NCI-H1436 (cell line): ENCODE data around the gene ANKRD34A.
A peak's percentile ranks its signal among the peaks of the same experiment; 100 is the strongest.

Experiments used
- DNase-seq: peaks from one replicate; lab custom pipeline; 2025; lab: John Stamatoyannopoulos, UW

ANKRD34A gene

DNA sequence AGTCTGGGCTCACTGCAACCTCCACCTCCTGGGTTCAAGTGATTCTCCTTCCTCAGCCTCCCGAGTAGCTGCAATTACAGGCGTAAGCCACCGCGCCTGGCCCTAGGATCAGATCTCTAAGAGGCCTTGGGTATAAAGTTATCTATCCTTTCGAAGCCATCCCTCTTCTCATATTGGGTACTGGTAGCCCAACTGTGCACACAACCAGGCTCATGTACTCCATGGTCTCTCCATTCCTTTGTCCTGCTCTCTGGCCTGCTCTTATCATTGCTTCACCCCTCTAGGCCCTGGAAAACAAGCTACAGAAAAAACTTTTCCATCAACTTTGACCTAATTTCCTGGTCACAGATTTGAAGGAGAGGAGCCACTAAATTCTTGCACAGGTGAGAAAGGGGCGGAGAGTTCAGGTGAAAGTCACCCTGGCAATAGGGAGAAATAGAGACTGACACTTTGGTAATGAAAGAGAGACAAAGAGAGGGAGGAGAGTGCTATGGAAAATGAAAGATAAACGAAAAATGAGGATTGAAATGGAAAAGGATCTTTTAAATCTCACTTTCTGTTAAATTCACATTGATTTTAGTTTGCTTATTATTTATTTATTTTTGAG is 26.0 kb upstream of the ANKRD34A start:
- DNase-seq, result no peak

DNA sequence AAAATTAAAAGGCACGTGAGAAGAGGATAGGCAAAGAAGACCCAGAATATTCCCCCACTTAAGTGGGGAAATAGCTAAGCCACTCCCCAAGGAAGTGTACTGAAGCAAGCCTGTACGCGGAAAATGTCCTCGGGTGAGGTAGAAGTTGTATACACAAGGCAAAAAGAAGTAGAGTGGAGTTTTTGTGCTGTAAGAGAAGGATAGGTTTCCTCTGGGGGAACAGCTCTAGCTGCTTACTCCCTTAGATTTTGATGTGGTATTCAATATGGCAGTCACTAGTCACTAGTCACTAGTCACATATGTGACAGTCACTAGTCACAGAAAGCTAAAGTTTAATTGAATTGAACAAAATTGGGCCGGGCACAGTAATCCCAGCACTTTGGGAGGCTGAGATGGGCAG is 24.4 kb upstream of the ANKRD34A start:
- DNase-seq, result no peak

DNA sequence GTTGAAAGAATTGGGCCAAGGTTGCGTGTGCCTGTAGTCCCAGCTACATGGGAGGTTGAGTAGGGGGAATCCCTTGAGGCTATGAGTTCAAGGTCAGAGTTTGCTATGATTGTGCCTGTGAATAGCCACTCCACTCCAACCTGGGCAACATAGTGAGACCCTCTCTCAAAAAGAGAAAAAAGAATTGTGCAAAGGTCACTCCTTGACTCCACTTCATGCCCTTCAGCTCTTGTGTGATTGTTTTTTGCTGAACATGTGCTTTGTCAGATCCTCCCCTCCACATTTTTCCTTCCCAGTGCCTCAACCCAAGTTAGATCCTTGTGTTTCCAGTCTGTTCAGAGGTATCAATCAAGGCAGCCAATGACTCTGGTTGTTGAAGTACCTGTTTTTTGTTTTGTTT is 23.6 kb upstream of the ANKRD34A start:
- DNase-seq, result no peak

DNA sequence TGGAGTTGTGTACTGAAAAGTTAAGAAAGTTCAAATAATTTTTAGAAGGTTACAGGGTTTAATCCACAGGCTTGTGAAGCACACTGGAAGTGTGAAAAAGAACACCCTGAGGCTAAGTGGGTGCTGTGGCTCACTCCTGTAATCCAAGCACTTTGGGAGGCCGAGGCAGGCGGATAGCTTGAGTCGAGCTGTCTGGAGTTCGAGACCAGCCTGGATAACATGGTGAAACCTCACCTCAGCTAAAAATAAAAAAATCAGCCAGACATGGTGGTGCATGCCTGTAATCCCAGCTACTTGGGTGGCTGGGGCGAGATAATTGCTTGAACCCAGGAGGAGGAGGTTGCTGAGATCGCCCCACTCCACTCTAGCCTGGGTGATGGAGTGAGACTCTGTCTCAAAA is 22.2 kb upstream of the ANKRD34A start:
- no peak for DNase-seq

DNA sequence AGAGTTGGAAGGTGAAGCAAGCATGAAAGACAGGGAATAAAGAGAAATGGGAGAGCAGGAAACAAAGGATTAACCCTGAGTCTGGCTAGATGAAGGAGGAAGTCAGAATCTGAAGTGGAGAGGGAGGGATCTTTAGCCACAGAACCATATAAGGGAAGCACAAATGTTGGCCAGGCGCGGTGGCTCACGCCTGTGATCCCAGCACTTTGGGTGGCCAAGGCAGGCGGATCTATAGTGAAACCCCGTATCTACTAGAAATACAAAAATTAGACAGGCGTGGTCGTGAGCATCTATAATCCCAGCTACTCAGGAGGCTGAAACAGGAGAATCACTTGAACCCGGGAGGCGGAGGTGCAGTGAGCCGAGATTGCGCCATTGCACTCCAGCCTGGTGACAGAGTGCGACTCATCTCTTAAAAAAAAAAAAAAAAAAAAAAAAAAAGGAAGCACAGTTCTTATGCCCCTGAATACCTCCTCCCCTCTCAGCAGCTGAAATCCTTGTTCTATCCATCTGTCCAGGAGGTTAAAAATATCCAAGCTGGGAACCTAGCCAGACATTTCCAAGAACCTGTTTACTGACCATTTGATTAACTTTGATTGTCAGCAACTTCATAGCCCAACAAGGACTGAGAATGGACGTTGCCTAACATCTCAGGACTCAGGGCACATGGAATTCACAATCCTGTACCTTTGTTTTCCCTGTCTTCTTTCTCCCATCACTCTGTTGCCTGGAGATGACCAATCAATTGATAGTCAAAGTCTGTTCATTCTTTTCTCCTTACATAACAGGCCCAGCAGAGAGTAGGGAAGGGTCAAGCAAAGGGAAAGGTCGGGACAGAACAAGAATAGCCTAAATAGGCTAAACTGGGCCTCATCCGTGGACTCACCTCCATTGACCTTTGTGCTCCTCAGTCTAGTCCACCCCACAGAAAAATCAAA is 21.4 kb upstream of the ANKRD34A start:
- DNase-seq, result no peak

DNA sequence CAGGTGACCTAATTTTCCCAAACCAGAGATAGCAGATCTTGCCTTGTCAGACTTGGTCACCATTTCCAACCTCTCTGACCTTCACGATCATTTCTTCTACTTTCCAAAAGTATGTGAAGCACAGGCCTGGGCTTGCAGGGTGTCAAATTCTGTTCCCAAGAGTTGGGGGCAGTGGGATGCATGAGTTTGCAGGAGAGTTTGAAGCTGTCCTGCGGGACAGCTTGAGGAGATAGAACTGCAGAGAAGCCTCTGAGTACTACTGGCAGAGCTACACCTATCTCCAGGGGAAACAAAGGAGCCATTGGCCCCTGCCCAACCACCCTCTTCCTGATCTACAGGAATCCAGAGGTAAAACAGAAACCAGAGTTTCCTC is 20.7 kb upstream of the ANKRD34A start:
- DNase-seq, result no peak

DNA sequence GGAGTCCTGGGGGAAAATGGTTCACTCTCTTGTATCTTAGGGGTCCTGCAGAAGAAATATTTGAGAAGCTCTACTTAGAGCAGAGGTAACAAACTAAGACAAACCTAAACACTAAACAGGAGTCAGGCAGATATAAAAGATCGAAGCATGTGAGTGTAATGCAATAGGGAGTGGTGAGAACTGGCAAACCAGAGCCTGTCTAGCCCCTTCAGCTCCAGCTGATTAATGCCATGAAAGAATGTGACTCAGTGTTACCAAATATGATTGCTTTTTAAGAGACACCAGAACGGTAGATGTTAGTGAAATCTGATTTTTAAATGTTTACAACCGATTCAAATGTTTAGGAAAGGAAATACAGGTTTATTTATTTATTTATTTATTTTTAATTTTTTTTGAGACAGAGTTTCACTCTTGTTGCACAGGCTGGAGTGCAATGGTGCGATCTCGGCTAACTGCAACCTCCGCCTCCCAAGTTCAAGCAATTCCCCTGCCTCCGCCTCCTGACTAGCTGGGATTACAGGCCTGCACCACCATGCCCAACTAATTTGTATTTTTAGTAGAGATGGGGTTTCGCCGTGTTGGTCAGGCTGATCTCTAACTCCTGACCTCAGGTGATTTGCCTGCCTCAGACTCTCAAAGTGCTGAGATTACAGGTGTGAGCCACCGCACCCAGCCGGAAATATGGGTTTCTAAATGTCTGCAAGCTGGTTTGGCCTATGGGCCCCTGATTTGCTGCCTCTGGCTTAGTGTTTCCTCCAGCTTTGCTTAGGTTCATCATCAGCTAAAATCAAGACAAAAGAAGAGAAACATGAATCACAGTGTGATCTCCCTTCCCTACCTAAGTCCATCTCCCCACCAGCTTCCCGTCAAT is 19.8 kb upstream of the ANKRD34A start:
- no peak for DNase-seq

DNA sequence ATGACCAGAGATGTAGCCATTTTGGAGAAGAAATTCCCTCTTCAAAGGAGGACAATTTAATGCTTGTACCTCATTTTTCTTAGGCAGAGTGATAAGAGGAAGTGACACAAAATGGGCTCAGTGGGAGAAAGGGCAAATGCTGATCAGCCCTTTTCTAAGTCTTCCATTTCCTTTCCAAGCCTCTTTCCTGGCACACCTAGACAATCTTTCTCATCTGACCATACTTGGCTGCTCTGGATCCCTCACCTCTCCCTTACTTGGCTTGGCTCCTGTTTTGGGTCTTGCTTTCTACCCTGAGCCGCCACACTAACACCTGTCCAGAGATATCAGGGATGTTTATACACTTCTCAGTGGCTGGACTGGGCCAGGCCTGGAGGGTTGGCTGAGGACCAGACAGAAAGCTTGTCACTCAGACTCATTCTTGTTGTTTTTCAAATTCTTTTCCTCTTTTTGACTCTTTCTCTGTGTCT is 18.9 kb upstream of the ANKRD34A start:
- no peak for DNase-seq

DNA sequence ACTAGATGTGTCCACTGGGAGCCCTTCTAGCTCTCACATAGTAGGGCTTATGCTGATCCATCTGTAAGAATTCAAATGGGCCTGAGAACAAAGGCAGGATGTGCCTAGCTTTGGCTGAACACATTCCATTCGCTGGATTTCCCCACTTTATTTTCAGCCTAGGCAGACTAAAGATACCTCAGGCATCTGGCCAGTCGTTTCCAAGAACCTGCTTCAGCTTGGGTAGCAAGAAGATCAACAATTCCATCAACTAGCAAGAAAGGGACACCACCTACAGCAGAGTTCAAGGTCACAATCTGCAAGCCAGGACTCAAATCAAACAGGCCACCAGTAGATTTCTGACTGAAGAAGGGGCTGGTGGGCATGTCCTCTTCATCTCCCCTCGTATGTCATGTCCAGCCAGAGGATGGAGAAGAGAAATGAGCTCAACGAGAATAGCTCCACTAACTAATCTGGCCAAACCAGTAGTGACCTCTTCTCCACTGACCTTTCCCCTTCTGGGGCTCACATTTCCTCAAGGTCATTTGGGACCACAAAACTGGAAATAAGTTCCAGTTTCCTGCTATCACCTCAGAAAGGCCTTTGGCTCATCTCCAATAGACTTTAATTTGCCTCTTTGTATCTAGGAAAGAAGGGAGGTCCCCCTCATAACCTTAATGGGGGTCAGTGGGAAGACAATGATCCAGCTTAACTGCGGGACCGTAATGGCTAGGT is 17.8 kb upstream of the ANKRD34A start:
- DNase-seq, result no peak

DNA sequence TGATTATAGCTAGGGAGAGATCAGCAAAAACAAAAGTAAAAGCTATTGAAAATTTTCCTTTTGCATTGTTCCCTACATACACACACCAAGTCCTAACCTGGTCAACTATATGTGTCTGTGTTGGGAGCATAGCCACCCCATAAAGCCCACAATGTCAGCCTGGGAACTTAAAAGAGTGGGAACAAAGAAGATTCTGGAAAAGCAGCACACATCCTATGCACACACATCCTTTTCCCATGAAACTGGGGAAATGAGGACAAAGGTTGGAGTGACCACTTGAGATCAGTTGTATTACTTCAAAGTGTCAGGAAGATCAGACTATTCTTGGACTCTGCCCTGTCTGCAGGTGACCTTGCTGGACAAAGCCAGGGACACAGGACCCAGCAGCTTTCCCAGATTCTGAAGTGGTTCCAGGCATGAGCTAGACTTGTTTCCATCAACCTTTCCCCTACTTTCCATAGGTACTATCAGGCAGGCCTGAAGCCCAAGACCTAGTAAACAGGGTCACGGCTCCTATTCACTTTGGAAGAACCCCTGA is 16.2 kb upstream of the ANKRD34A start:
- DNase-seq, result no peak

DNA sequence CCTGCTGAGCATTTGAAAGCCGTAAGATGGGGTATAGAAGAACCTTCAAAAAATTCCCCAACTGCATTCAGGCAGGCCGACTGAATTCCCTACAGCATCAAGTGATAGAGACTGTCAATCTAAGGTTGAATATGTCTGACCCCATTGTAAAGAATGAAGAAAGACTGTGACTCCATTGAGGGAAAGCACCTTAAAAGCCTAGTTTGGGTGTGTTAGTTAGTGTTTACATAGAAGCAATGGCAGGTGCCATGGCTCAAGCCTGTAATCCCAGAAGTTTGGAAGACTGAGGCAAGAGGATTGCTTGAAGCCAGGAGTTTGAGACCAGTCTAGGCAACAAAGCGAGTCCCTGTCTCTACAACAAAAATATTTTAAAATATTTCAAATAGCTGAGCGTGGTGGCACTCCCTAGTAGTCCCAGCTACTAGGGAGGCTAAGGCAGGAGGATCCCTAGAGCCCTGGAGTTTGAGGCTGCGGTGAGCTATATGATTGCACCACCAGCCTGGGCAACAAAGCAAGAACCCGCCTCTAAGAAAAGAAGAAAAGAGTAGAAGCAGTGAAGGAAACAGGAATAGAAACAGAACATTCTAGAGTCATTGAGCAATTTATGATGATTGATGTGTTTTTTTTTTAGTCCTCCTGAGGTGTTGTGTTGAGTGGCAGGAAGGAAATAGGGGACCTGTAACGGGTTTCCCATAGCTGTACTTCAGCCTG is 15.5 kb upstream of the ANKRD34A start:
- no peak for DNase-seq

DNA sequence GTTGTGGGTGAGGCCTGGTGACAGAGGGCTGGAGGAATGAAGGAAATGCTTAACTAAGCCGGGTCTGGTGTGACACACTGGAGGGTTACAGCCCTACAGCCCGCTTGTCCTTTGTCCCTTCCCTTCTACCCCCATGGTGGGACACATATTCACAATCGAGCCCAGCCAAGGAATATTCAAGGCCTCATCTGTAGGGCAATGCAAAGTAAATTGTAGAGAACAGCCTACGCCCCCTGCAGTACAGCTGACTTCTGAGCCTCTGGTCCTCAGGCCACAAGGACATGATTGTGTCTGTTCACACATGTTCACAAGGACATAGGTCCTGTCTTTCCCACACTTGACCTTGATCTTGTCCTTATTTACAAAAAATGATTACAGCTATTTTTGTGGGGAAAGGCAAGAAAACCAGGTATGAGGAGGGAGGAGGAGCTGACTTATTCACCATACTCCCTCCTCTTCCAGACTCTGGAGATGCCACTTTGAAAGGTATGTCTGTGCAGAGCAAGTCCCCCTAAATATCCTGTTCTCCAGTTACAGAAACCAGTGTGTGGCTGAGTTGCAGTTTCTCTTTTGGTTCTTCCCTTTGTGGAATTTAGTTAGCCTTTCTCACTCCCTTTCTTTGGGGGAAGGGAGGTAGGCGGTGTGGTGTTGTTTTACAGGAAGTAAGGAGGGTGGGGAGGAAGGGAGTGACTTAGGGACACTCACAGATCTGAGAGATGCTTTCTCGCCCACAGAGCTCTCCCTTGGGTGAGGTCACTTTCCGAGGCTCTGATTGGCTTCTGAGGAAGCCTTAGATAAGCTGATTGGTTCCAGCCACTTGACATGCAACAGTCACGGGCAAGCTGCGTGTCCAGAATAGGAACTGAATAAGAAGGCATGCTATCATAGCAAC is 14.7 kb upstream of the ANKRD34A start:
- DNase-seq, result peak; percentile 96

DNA sequence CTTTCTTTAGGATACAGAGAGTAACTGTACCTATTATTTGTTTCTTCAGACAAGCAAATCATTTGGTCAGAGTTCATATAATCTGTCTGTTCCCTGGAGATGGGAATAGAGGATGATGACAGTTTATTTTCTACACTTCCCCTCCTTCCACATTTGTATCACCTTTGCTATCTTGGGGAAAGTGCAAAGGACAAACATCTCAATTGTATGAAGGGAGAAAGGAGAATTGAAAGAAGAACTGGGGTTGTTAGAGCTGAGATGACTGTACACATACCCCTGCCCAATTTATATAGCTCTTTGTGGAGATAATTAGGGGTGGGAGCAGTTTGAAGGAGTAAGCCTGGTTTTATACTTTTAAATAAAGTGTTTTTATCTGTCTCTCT is 14.1 kb upstream of the ANKRD34A start:
- DNase-seq, result no peak

DNA sequence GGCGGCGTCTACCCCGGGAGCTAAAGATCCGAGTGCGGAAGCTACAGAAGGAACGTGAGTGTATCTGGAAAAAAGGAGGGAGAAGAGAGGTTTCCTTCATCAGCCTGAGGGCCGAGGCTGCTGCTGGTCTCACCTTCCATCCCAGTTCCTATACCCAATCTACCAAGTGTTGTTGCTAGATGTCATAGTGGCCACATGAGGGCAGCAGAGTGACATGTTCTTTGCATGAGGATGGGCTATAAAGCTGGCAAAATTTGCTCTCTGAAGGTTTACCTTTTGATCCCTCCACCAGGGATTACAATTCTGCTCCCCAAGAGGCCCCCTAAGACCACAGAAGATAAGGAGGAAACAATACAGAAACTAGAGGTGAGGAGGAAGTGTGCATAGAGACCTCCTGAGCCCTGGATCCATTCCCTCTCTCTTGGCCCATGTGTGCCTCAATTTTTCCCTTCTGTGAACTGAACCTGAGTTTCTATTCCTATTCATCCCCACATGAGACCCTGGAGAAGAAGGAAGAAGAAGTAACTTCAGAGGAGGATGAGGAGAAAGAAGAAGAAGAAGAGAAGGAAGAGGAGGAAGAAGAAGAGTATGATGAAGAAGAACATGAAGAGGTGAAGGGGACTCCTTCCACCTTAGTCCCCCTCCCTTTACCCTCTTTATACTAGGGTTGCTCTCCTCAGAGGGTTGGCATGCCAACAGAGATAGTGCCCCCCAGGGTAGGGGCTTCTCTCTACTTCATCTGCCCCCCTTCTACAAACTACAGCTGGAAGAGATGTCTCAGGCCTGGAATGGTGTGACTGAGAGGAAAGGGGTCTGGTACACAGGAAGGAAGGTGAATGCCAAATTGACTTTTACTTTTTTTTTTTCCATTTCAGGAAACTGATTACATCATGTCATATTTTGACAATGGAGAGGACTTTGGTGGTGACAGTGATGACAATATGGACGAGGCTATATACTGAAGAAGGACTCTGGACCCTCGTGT is 13.4 kb upstream of the ANKRD34A start:
- DNase-seq, result peak; percentile 75

DNA sequence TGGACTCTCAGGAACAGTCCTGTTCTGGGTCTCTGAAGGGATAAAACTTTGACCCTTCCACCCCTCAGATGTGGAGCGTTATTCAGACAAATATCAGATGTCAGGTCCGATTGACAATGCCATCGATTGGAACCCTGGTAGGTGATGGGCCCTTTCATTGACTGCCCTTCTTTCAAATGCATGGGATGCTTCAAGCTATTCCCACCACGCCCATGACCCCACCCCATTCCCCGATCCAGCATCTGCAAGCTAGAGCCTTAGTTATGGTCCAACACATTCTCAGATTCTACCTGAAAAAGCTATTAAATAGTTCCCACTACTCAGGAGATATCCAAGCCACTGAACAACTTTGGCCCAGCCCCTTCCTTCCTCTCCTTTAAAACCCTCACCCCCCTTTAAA is 12.6 kb upstream of the ANKRD34A start:
- no peak for DNase-seq

DNA sequence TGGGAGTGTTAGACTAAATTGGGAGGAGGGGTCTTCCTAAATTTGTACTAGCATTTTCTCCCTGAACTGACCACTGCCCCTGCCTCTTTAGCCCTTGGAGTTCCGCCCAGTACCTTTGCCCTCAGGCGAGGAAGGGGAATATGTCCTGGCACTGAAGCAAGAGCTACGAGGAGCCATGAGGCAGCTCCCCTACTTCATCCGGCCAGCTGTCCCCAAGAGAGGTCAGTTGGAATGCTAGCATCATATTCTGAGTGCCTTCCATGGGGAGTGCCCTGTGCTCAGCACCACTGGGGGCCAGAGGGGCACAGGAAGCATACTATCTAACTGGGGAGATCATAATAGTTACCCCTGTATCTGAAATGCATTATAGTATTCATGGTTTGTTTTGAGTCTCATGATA is 10.8 kb upstream of the ANKRD34A start:
- no peak for DNase-seq

DNA sequence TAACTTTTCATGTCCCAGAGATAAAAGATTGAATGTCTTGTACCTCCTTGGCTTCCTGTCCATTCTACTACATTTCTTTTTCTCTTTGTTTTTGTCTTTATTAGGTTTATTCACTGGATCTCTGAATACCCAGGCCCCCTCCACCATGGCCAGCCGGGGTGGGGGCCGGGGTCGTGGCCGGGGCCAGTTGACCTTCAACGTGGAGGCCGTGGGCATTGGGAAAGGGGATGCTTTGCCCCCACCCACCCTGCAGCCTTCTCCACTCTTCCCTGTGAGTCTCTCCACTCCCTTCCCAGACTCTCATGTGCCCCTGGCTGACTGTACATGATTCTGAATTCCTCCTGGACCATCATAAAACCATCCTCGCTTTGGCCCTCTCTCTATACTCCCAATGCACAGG is 10.3 kb upstream of the ANKRD34A start:
- no peak for DNase-seq

DNA sequence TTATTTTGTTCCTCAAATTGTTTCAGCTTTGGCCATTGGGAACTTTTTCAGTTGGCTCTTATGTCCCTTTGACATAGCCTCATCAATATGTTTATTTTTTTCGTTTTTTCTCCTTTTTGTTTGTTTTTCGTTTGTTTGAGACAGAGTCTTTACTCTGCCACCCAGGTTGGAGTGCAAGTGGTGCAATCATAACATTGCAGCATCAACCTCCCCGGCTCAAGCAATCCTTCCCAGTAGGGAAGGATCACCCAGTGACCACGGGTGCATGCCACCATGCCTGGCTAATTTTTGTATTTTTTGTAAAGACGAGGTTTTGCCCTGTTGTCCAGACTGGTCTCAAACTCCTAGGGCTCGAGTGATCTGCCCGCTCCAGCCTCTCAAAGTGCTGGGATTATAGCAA is 8.2 kb upstream of the ANKRD34A start:
- no peak for DNase-seq

DNA sequence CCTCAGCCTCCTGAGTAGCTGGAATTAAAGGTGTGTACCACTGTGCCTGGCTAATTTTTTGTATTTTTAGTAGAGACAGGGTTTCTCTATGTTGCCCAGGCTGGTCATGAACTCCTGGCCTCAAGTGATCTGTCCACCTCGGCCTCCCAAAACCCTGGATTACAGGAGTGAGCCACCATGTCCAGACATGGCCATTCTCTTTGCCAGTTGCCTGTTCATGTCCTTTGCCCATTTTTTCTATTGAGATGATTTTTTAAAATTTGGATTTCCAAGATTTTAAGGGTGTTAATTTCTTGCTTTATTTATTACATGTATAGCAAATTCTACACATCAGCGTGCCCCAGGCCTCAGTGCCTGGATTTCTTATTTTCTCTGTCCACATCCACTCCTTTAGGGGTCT is 2.9 kb upstream of the ANKRD34A start:
- DNase-seq, result no peak
